WTC11 (cell line): ENCODE data around the gene SLC29A1. TPM values are rescaled to one million over a fixed set of nuclear protein-coding genes. Genes with fewer than 3 reads are reported as not detected.
A peak's percentile ranks its signal among the peaks of the same experiment; 100 is the strongest.

ENCODE experiments used
- ATAC-seq: fragments of 200-7000 bp; cut with Tn5 transposase; 2 replicates; pipeline ENCODE4 v1.10.0; 2021; ENCODE audit warnings: mild to moderate bottlenecking, moderate library complexity
- CTCF ChIA-PET: fragments of 300-600 bp; sonication (Branson Sonifier 250); formaldehyde crosslinking; loops from one replicate; lab custom pipeline; 2021; ENCODE audit warnings: antibody characterized with exemption; lab: Charles Lee
- POLR2A ChIA-PET: fragments of 350-600 bp; sonication (Branson Sonifier 250); formaldehyde crosslinking; loops from one replicate; lab custom pipeline; 2021; ENCODE audit warnings: antibody characterized with exemption; lab: Charles Lee
- DNase-seq: peaks from one replicate; pipeline ENCODE4 v3.0.0; 2021; ENCODE audit warnings: low spot score
- H3K27ac Mint-ChIP-seq: 2 replicates; pipeline ENCODE4 v1.8.0; 2021; ENCODE audit warnings: mixed read lengths
- H3K27me3 Mint-ChIP-seq: 2 replicates; pipeline ENCODE4 v1.8.0; 2021; ENCODE audit warnings: low read depth, mild to moderate bottlenecking, moderate library complexity, mixed read lengths
- H3K36me3 Mint-ChIP-seq: 2 replicates; pipeline ENCODE4 v1.8.0; 2021; ENCODE audit warnings: mixed read lengths
- H3K4me1 Mint-ChIP-seq: 2 replicates; pipeline ENCODE4 v1.8.0; 2022; ENCODE audit warnings: mixed read lengths
- H3K4me3 Mint-ChIP-seq: 2 replicates; pipeline ENCODE4 v1.8.0; 2021; ENCODE audit warnings: mild to moderate bottlenecking, moderate library complexity, mixed read lengths
- H3K9me3 Mint-ChIP-seq: 2 replicates; pipeline ENCODE4 v1.8.0; 2021; ENCODE audit warnings: mixed read lengths
- AFF4 ChIP-seq: sonication (generic); formaldehyde crosslinking; IDR thresholded peaks from 2 replicates; pipeline ENCODE4 v1.8.1; 2023; ENCODE audit warnings: mild to moderate bottlenecking, missing genetic modification reagents, borderline replicate concordance
- JUN ChIP-seq: sonication (generic); formaldehyde crosslinking; IDR thresholded peaks from 2 replicates; pipeline ENCODE4 v1.8.0; 2023; ENCODE audit warnings: mild to moderate bottlenecking, missing genetic modification reagents
- ZNF138 ChIP-seq: sonication (generic); formaldehyde crosslinking; conservative IDR thresholded peaks from 2 replicates; pipeline ENCODE4 v1.8.1; 2022; ENCODE audit warnings: mild to moderate bottlenecking, moderate library complexity, missing genetic modification reagents
- ZNF281 ChIP-seq: sonication (generic); formaldehyde crosslinking; IDR thresholded peaks from 2 replicates; pipeline ENCODE4 v1.8.0; 2023; ENCODE audit warnings: mild to moderate bottlenecking, missing genetic modification reagents
- total RNA-seq: library from RNA; stranded (reverse); gene quantifications from 3 replicates; pipeline ENCODE4 v1.2.3, GENCODE V29; 2021
- TF ChIP-seq, protein P1 (sequence below): sonication (generic); formaldehyde crosslinking; IDR thresholded peaks from 2 replicates; pipeline ENCODE4 v1.8.0; 2022; ENCODE audit warnings: missing genetic modification reagents
- TF ChIP-seq, protein P2 (sequence below): sonication (generic); formaldehyde crosslinking; IDR thresholded peaks from 2 replicates; pipeline ENCODE4 v1.8.1; 2023; ENCODE audit warnings: mild to moderate bottlenecking, missing genetic modification reagents, moderate library complexity
- TF ChIP-seq, protein P3 (sequence below): sonication (generic); formaldehyde crosslinking; IDR thresholded peaks from 2 replicates; pipeline ENCODE4 v1.8.1; 2022; ENCODE audit warnings: mild to moderate bottlenecking, moderate library complexity, missing genetic modification reagents

SLC29A1 gene
- total RNA-seq, 1 experiment from 2014 or later, result 139 TPM

DNA sequence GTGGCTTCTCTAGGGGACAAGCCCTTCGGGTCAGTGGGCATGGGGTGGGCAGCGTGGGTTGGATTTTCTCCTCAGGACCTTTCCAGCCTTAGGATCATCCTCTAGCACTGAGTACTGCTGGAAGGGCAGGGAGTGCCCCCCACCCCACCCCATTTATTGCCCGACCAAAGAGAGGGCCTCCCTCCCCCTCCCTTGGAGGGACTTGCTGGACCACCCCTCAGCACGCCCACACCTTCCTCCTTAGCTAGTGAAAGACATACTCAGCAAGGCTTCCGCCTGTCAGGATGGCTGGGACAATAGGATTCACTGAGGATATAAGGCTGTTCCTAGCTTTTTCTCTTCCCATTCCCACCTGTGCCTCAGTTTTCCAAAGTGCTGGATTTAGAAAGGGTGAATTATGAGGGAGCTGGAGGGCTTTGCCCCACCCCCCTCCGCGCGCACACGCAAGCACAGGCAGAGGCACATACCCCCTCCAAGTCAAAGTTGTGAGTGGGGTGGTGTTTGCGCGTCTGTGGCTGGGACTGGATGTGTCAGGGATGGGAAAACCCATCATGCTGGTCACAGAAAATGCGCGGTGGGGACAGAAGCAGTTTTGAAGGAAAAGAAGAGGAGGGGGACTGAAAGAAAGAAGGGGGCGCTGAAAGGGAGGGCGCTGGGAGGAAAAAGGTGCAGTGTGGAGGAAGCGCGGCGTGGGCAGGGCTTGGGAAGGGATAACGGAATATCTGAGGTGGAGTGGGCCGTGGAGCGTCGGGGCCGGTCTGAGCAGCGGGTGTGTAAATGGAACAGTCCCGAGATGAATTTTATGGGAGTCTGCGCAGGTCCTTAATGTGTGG lies 693 bp upstream of the SLC29A1 start:
- peak overlapping the region; percentile 89 for H3K4me3 Mint-ChIP-seq
- no peak for DNase-seq
- H3K27me3 Mint-ChIP-seq, result no peaks in the 10 kb centered on the region
- H3K27ac Mint-ChIP-seq, result peak overlapping the region; percentile 95
- H3K9me3 Mint-ChIP-seq, result no peaks in the 10 kb centered on the region
- TF ChIP-seq ZNF138 (CRISPR knock-in tag) (no peak), AFF4 (CRISPR knock-in tag) (no peak), ZNF281 (CRISPR knock-in tag) (no peak), JUN (CRISPR knock-in tag) (no peak)
- TF ChIP-seq, protein P1, sequence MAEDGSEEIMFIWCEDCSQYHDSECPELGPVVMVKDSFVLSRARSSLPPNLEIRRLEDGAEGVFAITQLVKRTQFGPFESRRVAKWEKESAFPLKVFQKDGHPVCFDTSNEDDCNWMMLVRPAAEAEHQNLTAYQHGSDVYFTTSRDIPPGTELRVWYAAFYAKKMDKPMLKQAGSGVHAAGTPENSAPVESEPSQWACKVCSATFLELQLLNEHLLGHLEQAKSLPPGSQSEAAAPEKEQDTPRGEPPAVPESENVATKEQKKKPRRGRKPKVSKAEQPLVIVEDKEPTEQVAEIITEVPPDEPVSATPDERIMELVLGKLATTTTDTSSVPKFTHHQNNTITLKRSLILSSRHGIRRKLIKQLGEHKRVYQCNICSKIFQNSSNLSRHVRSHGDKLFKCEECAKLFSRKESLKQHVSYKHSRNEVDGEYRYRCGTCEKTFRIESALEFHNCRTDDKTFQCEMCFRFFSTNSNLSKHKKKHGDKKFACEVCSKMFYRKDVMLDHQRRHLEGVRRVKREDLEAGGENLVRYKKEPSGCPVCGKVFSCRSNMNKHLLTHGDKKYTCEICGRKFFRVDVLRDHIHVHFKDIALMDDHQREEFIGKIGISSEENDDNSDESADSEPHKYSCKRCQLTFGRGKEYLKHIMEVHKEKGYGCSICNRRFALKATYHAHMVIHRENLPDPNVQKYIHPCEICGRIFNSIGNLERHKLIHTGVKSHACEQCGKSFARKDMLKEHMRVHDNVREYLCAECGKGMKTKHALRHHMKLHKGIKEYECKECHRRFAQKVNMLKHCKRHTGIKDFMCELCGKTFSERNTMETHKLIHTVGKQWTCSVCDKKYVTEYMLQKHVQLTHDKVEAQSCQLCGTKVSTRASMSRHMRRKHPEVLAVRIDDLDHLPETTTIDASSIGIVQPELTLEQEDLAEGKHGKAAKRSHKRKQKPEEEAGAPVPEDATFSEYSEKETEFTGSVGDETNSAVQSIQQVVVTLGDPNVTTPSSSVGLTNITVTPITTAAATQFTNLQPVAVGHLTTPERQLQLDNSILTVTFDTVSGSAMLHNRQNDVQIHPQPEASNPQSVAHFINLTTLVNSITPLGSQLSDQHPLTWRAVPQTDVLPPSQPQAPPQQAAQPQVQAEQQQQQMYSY, result no peak
- TF ChIP-seq, protein P2, sequence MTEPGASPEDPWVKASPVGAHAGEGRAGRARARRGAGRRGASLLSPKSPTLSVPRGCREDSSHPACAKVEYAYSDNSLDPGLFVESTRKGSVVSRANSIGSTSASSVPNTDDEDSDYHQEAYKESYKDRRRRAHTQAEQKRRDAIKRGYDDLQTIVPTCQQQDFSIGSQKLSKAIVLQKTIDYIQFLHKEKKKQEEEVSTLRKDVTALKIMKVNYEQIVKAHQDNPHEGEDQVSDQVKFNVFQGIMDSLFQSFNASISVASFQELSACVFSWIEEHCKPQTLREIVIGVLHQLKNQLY (CRISPR knock-in tag), result no peak
- TF ChIP-seq, protein P3, sequence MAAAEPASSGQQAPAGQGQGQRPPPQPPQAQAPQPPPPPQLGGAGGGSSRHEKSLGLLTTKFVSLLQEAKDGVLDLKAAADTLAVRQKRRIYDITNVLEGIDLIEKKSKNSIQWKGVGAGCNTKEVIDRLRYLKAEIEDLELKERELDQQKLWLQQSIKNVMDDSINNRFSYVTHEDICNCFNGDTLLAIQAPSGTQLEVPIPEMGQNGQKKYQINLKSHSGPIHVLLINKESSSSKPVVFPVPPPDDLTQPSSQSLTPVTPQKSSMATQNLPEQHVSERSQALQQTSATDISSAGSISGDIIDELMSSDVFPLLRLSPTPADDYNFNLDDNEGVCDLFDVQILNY (CRISPR knock-in tag), result no peak
- ChIA-PET POLR2A (interaction anchor here (0.6 to 5.7 kb wide), 8 partner anchors 12 to 34 kb away, joined by 3 to 63 read pairs (median 6); partner anchors contain the start of genes HSP90AB1 and SLC35B2), CTCF (interaction anchor here (0.8 to 10.7 kb wide), 16 partner anchors 13 to 126 kb away, joined by 3 to 174 read pairs (median 6); partner anchors contain the start of genes HSP90AB1 and SLC35B2)
- no peak for ATAC-seq
- peaks cover 61% of the 10 kb centered on the region for H3K4me1 Mint-ChIP-seq
- no peaks in the 10 kb centered on the region for H3K36me3 Mint-ChIP-seq
